Liver (tissue), 9 donors: ENCODE data around the gene UGCG. TPM values are rescaled to one million over a fixed set of nuclear protein-coding genes. Genes with fewer than 3 reads are reported as not detected.

Source experiments
- DNase-seq: peaks from one replicate; pipeline ENCODE4 v3.0.0-alpha.2; 2017; ENCODE audit warnings: low spot score
- H3K27ac ChIP-seq, 2 donors: one replicate each; pipeline ENCODE4 v1.7.0; 2013; ENCODE audit warnings: inconsistent platforms in 2 of 2, low read length in 2 of 2, control low read depth in 1 of 2, low read depth in 1 of 2, mild to moderate bottlenecking in 1 of 2
- H3K27me3 ChIP-seq, 4 donors: one replicate each; pipeline versions ENCODE4 v1.6.1 to v1.7.0; 2013; ENCODE audit warnings: low read length in 3 of 4, inconsistent platforms in 1 of 4, mild to moderate bottlenecking in 1 of 4, moderate library complexity in 1 of 4; ENCODE audit not compliant: control insufficient read depth in 4 of 4, insufficient read depth in 4 of 4
- H3K36me3 ChIP-seq, 4 donors: one replicate each; pipeline versions ENCODE4 v1.6.1 to v1.7.0; 2013; ENCODE audit warnings: low read length in 3 of 4, mild to moderate bottlenecking in 3 of 4, low read depth in 1 of 4, moderate library complexity in 1 of 4; ENCODE audit not compliant: control insufficient read depth in 4 of 4, insufficient read depth in 3 of 4
- H3K4me1 ChIP-seq, 4 donors: one replicate each; pipeline versions ENCODE4 v1.6.1 to v1.7.0; 2013; ENCODE audit warnings: low read length in 3 of 4, mild to moderate bottlenecking in 3 of 4, moderate library complexity in 1 of 4; ENCODE audit not compliant: control insufficient read depth in 4 of 4, insufficient read depth in 4 of 4
- H3K4me3 ChIP-seq, 3 donors: one replicate each; pipeline versions ENCODE4 v1.6.1 to v1.7.0; 2013; ENCODE audit warnings: low read length in 3 of 3, control low read depth in 1 of 3, low read depth in 1 of 3, mild to moderate bottlenecking in 1 of 3
- H3K9ac ChIP-seq, 2 donors: one replicate each; pipeline ENCODE4 v1.7.0; 2013; ENCODE audit warnings: low read length in 2 of 2, mild to moderate bottlenecking in 2 of 2, moderate library complexity in 2 of 2, control low read depth in 1 of 2, low read depth in 1 of 2
- H3K9me3 ChIP-seq, 4 donors: one replicate each; pipeline versions ENCODE4 v1.6.1 to v1.7.0; 2013; ENCODE audit warnings: low read length in 3 of 4; ENCODE audit not compliant: control insufficient read depth in 4 of 4
- ATF3 ChIP-seq: IDR thresholded peaks from 2 replicates; pipeline ENCODE4 v1.6.1; 2016; ENCODE audit warnings: antibody characterized with exemption
- CTCF ChIP-seq: fragments of 150-350 bp; IDR thresholded peaks from 2 replicates; pipeline ENCODE4 v1.5.1; 2017; ENCODE audit warnings: improper control_type of control experiment, low read depth, low read length; ENCODE audit not compliant: missing input control
- EGR1 ChIP-seq, 2 donors: IDR thresholded peaks; 2 replicates each; pipeline ENCODE4 v1.6.1; 2016 to 2018; ENCODE audit warnings: antibody characterized with exemption in 2 of 2, low read depth in 2 of 2
- FOXA1 ChIP-seq: IDR thresholded peaks from 2 replicates; pipeline ENCODE4 v1.6.1; 2016; ENCODE audit warnings: antibody characterized with exemption
- FOXA2 ChIP-seq: IDR thresholded peaks from 2 replicates; pipeline ENCODE4 v1.6.1; 2016; ENCODE audit warnings: antibody characterized with exemption
- HNF4A ChIP-seq, 2 donors: conservative IDR thresholded peaks; 2 replicates each; pipeline ENCODE4 v1.6.1; 2016; ENCODE audit warnings: antibody characterized with exemption in 2 of 2, mild to moderate bottlenecking in 2 of 2
- HNF4G ChIP-seq: IDR thresholded peaks from 2 replicates; pipeline ENCODE4 v1.6.1; 2016; ENCODE audit warnings: antibody characterized with exemption
- JUND ChIP-seq, 2 donors: IDR thresholded peaks; 2 replicates each; pipeline ENCODE4 v1.6.1; 2016; ENCODE audit warnings: antibody characterized with exemption in 2 of 2
- MAX ChIP-seq: IDR thresholded peaks from 2 replicates; pipeline ENCODE4 v1.6.1; 2016; ENCODE audit warnings: antibody characterized with exemption
- NR2F2 ChIP-seq: IDR thresholded peaks from 2 replicates; pipeline ENCODE4 v1.6.1; 2016; ENCODE audit warnings: antibody characterized with exemption
- REST ChIP-seq: IDR thresholded peaks from 2 replicates; pipeline ENCODE4 v1.6.1; 2016; ENCODE audit warnings: antibody characterized with exemption, mild to moderate bottlenecking
- RXRA ChIP-seq, 2 donors: IDR thresholded peaks; 2 replicates each; pipeline ENCODE4 v1.6.1; 2017 to 2018; ENCODE audit warnings: antibody characterized with exemption in 2 of 2, mild to moderate bottlenecking in 1 of 2
- SP1 ChIP-seq: IDR thresholded peaks from 2 replicates; pipeline ENCODE4 v1.6.1; 2018; ENCODE audit warnings: antibody characterized with exemption, mild to moderate bottlenecking
- TAF1 ChIP-seq: conservative IDR thresholded peaks from 2 replicates; pipeline ENCODE4 v1.6.1; 2016; ENCODE audit warnings: antibody characterized with exemption, mild to moderate bottlenecking
- YY1 ChIP-seq: IDR thresholded peaks from 2 replicates; pipeline ENCODE4 v1.6.1; 2016; ENCODE audit warnings: antibody characterized with exemption, mild to moderate bottlenecking
- WGBS: extraction: QIAGEN DNeasy Blood & Tissue Kit; methylation state at CpG from one replicate; pipeline ENCODE4 v1.1.7; 2013; 5-methylcytosine and 5-hydroxymethylcytosine counted together
- polyA plus RNA-seq, 2 donors: library from polyadenylated mRNA; stranded (reverse) in 1 of 2; unstranded in 1 of 2; fragments of 200-250 nt in 1 of 2; fragments of >200 nt in 1 of 2; fragmentation: Nextera tagmentation in 1 of 2; extraction: Ambion mirVana in 1 of 2; gene quantifications; one replicate each; pipeline versions ENCODE4 v1.2.1 to v1.2.3, GENCODE V29; 2013 to 2015
- total RNA-seq, 2 donors: library from RNA; depleted of rRNA; stranded (reverse); fragments of >200 nt; gene quantifications; one replicate each; pipeline ENCODE4 v1.2.3, GENCODE V29; 2014
- TF ChIP-seq, protein P1 (sequence below): IDR thresholded peaks from 2 replicates; pipeline ENCODE4 v1.6.1; 2016; ENCODE audit warnings: antibody characterized with exemption
- donor health status: healthy.
- donor health status: healthy.
- donor health status: healthy.
- donor health status: healthy.
- donor health status: healthy.

The UGCG gene
- total and polyA plus RNA-seq, 4 donors, result 5.2 to 44.2 (median 12.0) TPM

GRCh38 chr9:111863636-111864035, 33.0 kb upstream of the UGCG start:
- no peak for DNase-seq
- H3K36me3 ChIP-seq, result no peaks in the 10 kb centered on the region
- 88% methylated on average over 3 of the region's 3 CpGs for WGBS
- no peaks in the 10 kb centered on the region for H3K27me3 ChIP-seq
- no peaks in the 10 kb centered on the region for H3K4me1 ChIP-seq
- H3K27ac ChIP-seq, result no peak overlapping the region
- H3K9ac ChIP-seq, result no peak overlapping the region
- TF ChIP-seq HNF4G (no peak), ATF3 (no peak), RXRA (IDR thresholded peaks at IDR 0.05) (no peak), EGR1 (IDR thresholded peaks at IDR 0.05; ENCODE audit: low read depth in 2 of 2) (no peak), TAF1 (no peak), HNF4A (conservative IDR thresholded peaks at IDR 0.05) (no peak), JUND (IDR thresholded peaks at IDR 0.05) (no peak), SP1 (no peak), CTCF (no peak), MAX (no peak), FOXA2 (no peak), REST (no peak), FOXA1 (no peak), NR2F2 (no peak)
- H3K9me3 ChIP-seq, result no peaks in the 10 kb centered on the region
- no peak overlapping the region for H3K4me3 ChIP-seq

DNA sequence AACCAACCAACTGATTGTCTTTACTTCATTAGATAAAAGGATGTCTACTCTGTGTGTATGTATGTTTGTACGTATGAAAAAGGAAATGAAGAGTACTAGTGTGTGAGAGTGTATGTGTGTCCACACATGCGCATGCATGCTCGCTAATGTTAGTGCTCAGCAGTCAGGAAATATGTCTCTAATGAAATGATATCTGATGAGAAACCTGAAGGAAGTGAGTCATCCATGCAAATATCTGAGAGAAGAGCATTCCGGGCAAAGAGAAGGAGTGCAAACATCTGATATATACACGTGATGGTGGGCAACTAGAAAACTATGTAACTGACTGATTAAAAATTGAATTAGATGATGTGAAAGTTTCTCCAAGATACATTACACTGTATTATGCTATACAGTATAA, 29.6 kb upstream of the UGCG start:
- Histone ChIP-seq H3K27ac (no peak overlapping the region), H3K9ac (no peak overlapping the region), H3K36me3 (no peaks in the 10 kb centered on the region), H3K4me1 (no peaks in the 10 kb centered on the region), H3K27me3 (no peaks in the 10 kb centered on the region), H3K4me3 (no peak overlapping the region), H3K9me3 (no peaks in the 10 kb centered on the region)
- no peak for DNase-seq
- 78% methylated on average over 5 of the region's 5 CpGs for WGBS
- no peak for TF ChIP-seq RXRA (IDR thresholded peaks at IDR 0.05)
- TF ChIP-seq, protein P1, sequence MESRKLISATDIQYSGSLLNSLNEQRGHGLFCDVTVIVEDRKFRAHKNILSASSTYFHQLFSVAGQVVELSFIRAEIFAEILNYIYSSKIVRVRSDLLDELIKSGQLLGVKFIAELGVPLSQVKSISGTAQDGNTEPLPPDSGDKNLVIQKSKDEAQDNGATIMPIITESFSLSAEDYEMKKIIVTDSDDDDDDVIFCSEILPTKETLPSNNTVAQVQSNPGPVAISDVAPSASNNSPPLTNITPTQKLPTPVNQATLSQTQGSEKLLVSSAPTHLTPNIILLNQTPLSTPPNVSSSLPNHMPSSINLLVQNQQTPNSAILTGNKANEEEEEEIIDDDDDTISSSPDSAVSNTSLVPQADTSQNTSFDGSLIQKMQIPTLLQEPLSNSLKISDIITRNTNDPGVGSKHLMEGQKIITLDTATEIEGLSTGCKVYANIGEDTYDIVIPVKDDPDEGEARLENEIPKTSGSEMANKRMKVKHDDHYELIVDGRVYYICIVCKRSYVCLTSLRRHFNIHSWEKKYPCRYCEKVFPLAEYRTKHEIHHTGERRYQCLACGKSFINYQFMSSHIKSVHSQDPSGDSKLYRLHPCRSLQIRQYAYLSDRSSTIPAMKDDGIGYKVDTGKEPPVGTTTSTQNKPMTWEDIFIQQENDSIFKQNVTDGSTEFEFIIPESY, result no peak
- no peak for TF ChIP-seq CTCF
- no peak for TF ChIP-seq JUND (IDR thresholded peaks at IDR 0.05)
- no peak for TF ChIP-seq EGR1 (IDR thresholded peaks at IDR 0.05; ENCODE audit: low read depth in 2 of 2)
- no peak for TF ChIP-seq HNF4G
- TF ChIP-seq FOXA1, result no peak
- TF ChIP-seq FOXA2, result no peak
- TF ChIP-seq REST, result no peak
- TF ChIP-seq YY1, result no peak
- no peak for TF ChIP-seq SP1
- TF ChIP-seq TAF1, result no peak
- TF ChIP-seq ATF3, result no peak
- TF ChIP-seq HNF4A (conservative IDR thresholded peaks at IDR 0.05), result no peak
